Retina (tissue), 1 donor: ENCODE results near the gene CLEC18C.
"Not testable (repeated sequence)": the region's sequence is repeated elsewhere in the genome, so short reads cannot be mapped to it uniquely, and the experiment has no call there.

Experiments
- DNase-seq: peaks from one replicate; pipeline ENCODE4 v3.0.0-alpha.2; 2016

CLEC18C gene

GRCh38 chr16:70218586-70218985 lies 45.0 kb downstream of the CLEC18C start:
- DNase-seq = not testable (repeated sequence)

- not testable (repeated sequence) for DNase-seq
Observed at GRCh38 chr16:70222574-70222973, 49.0 kb downstream of the CLEC18C start.

- DNase-seq = not testable (repeated sequence)
Observed at GRCh38 chr16:70223216-70223615, 49.6 kb downstream of the CLEC18C start.

GRCh38 chr16:70223971-70224513 lies 50.5 kb downstream of the CLEC18C start:
- not testable (repeated sequence) for DNase-seq

- not testable (repeated sequence) for DNase-seq
Observed at GRCh38 chr16:70224645-70225044, 51.1 kb downstream of the CLEC18C start.

- DNase-seq = not testable (repeated sequence)
Observed at GRCh38 chr16:70225430-70225829, 51.8 kb downstream of the CLEC18C start.

- not testable (repeated sequence) for DNase-seq
Observed at GRCh38 chr16:70226024-70226423, 52.4 kb downstream of the CLEC18C start.

- not testable (repeated sequence) for DNase-seq
Observed at GRCh38 chr16:70231831-70232230, 58.2 kb downstream of the CLEC18C start.
